Stimulated activated CD8-positive, alpha-beta memory T cell treated with anti-CD3 and anti-CD28 coated beads, Interleukin-7, amount 100 ng/mL, for 48 hours (primary cell): ENCODE data around the gene SOS1.
"Not testable (repeated sequence)": the region's sequence is repeated elsewhere in the genome, so short reads cannot be mapped to it uniquely, and the experiment has no call there.

Experiments
- DNase-seq, 2 donors: peaks; one replicate each; pipeline ENCODE4 v3.0.0-alpha.2; 2020; ENCODE audit warnings: low read depth in 1 of 2; ENCODE audit errors: extremely low read depth in 1 of 2

SOS1 gene

DNA sequence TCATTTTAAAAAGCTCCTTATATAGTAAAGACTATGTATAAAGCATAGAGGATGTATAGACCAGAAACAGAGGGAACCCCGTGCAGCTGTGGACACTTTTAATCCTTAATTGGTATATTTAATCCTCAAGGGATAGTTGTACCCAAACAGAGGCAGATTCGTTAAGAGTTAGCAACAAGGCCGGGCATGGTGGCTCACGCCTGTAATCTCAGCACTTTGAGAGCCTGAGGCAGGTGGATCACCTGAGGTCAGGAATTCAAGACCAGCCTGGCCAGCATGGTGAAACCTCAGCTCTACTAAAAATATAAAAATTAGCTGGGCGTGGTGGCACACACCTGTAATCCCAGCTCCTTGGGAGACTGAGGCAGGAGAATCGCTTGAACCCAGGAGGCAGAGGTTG is 184.3 kb downstream of the SOS1 start:
- DNase-seq = not testable (repeated sequence)

DNA sequence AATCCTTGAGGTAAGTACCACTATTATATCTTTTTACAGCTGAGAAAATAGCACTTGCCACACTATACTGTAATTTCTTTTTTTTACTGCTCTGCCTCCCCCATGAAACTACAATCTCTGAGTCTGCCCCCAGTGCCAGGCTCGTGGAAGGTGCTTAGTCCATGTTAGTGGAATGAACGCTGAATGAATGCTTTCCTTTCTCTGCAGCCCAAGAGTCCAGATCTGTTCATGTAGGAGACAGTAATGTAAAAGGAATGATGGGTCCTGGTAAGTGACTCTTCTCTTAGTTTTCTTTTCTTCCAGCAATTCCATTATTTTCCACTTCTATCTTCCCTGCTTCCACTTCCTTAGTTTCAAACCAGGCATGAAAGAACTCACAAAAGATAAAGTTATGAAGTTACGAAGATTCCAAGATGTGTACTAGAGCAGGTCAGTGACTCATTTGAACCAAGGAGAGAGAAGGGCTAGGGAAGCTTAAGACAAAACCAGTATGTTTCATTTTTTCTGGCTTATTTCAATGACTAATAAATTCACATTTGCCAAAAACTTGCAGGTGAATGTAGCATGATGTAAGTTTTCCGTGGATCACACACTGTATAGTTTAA is 185.2 kb downstream of the SOS1 start:
- no peak for DNase-seq

DNA sequence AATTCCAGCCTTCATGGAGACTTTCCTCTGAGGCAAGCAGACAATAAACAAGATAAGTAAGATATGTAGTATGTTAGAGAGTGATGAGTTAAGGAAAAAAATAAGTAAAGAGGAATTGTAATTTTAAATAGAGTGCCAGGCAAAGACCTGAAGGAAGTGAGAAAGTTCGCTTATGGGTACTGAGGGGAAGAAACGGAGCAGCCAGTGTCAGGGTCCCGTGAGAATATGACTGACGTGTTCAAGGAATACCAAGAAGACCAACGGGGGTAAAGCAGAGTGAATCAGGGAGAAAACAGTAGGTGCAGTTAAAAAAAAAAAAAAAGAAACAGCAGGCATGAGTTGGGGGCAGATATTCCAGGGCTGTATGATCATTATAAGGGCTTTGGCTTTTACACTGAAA is 186.1 kb downstream of the SOS1 start:
- DNase-seq = no peak

DNA sequence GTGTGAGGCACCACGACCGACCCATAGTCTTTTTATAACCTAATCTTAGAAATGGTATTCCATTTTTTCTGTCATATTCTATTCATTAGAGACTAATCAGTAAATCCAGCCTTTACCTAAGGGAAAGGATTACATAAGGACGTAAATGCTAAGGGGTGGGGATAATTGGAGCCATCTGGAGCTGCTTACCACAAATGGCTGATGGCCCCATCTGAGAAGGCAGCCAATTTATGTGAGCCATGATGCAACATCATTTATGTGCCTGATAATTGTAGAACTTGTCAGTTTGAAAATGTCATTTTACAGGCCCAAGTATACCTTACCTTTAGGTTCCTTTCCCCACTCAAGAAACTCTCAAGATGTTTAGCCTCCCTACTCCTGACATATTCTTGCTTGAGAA is 187.2 kb downstream of the SOS1 start:
- DNase-seq = no peak

DNA sequence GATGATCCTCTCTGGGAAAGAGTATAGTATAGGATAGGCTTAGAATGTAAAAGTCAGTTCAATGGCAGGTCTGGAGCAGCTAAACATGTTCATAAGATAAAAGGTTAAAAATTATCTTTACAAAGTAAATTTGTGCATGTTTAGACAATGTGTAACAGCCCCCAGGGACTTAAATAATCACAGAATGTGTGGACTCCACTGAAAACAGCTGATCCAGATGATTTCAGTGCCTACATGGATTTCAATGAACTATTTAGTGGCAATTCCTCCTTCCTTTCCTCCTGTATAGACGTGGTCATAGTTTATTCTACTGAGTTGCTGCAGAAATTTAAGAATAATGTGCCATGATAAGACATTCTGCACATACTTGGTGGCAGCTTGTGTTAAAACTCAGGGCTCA is 188.3 kb downstream of the SOS1 start:
- no peak for DNase-seq
